ENCODE data around the gene PARL. TPM values are rescaled to one million over a fixed set of nuclear protein-coding genes. Genes with fewer than 3 reads are reported as not detected.
A peak's percentile ranks its signal among the peaks of the same experiment; 100 is the strongest.

The PARL gene
- total RNA-seq, 4 donors from 2014 or later: 40.8 to 57.0 (median 47.6) TPM

- TF ChIP-seq CTCF (IDR thresholded peaks at IDR 0.05): no peak
- DNase-seq (ENCODE audit: low spot score): no peak
- no peak for ATAC-seq (ENCODE audit: low FRiP score)
These were observed 56.7 kb downstream of the PARL start for GRCh38 chr3:183827809-183828537.

- ATAC-seq (ENCODE audit: low FRiP score) (no peak), DNase-seq (ENCODE audit: low spot score) (no peak)
- TF ChIP-seq CTCF (IDR thresholded peaks at IDR 0.05): no peak
These were observed 58.0 kb downstream of the PARL start for GRCh38 chr3:183826448-183827250.

GRCh38 chr3:183825456-183826161, 59.1 kb downstream of the PARL start, which contains the start of gene MAP6D1:
Gene MAP6D1 (minus strand): TSS chr3:183825577. CDS start chr3:183825547, 30 bp downstream.
- no peak for DNase-seq (ENCODE audit: low spot score)
- peak; percentile 46 for ATAC-seq (ENCODE audit: low FRiP score)
- no peak for TF ChIP-seq CTCF (IDR thresholded peaks at IDR 0.05)

GRCh38 chr3:183824761-183825455, 59.8 kb downstream of the PARL start:
- no peak for DNase-seq (ENCODE audit: low spot score)
- ATAC-seq (ENCODE audit: low FRiP score): peak; percentile 57

GRCh38 chr3:183823963-183824362, 60.7 kb downstream of the PARL start:
- ATAC-seq (ENCODE audit: low FRiP score): no peak

More at GRCh38 chr3:183824761-183825455, 59.8 kb downstream of the PARL start:
- no peak for TF ChIP-seq CTCF (IDR thresholded peaks at IDR 0.05)

More at GRCh38 chr3:183823963-183824362, 60.7 kb downstream of the PARL start:
- DNase-seq (ENCODE audit: low spot score): no peak
- TF ChIP-seq CTCF (IDR thresholded peaks at IDR 0.05): no peak

All from omental fat pad (tissue), 4 donors.